Stimulated activated memory B cell treated with anti-CD40 and anti-IgM and Interleukin-4, amounts not matched to agents 10 μg/mL and 1 μg/mL and 100 μg/mL, for 72 hours (primary cell): ENCODE data around the gene RRAS2.
"Not testable (repeated sequence)": the region's sequence is repeated elsewhere in the genome, so short reads cannot be mapped to it uniquely, and the experiment has no call there.

ENCODE experiments used
- ATAC-seq: fragments of 150-1000 bp; cut with Tn5 transposase; 2 replicates; pipeline ENCODE4 v1.10.0; 2021
- H3K27ac Mint-ChIP-seq: one replicate; pipeline ENCODE4 v1.8.0; 2022; ENCODE audit warnings: mild to moderate bottlenecking, mixed read lengths
- H3K27me3 Mint-ChIP-seq: one replicate; pipeline ENCODE4 v1.8.0; 2022; ENCODE audit warnings: mixed read lengths
- H3K36me3 Mint-ChIP-seq: one replicate; pipeline ENCODE4 v1.8.0; 2022; ENCODE audit warnings: mixed read lengths
- H3K4me1 Mint-ChIP-seq: one replicate; pipeline ENCODE4 v1.8.0; 2022; ENCODE audit warnings: mixed read lengths
- H3K4me3 Mint-ChIP-seq: one replicate; pipeline ENCODE4 v1.8.0; 2022; ENCODE audit warnings: mild to moderate bottlenecking, moderate library complexity, mixed read lengths
- H3K9me3 Mint-ChIP-seq: one replicate; pipeline ENCODE4 v1.8.0; 2022; ENCODE audit warnings: mixed read lengths

Gene RRAS2

DNA sequence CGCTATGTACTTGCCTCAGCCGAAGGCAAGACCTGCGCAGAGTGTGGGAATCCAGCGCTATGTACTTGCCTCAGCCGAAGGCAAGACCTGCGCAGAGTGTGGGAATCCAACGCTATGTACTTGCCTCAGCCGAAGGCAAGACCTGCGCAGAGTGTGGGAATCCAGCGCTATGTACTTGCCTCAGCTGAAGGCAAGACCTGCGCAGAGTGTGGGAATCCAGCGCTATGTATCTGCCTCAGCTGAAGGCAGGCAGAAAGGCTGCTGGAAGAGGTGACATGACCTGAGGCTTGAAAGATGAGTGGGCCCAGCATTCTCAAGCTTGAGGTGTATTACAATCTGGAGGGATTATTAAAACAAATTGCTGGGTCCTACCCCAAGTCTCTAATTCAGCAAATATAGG lies 106.5 kb downstream of the RRAS2 start:
- Mint-ChIP-seq H3K27me3 (peaks cover 20% of the 10 kb centered on the region), H3K4me1 (peaks cover 17% of the 10 kb centered on the region)
- not testable (repeated sequence) for H3K36me3 Mint-ChIP-seq, H3K9me3 Mint-ChIP-seq, ATAC-seq, H3K27ac Mint-ChIP-seq, H3K4me3 Mint-ChIP-seq

DNA sequence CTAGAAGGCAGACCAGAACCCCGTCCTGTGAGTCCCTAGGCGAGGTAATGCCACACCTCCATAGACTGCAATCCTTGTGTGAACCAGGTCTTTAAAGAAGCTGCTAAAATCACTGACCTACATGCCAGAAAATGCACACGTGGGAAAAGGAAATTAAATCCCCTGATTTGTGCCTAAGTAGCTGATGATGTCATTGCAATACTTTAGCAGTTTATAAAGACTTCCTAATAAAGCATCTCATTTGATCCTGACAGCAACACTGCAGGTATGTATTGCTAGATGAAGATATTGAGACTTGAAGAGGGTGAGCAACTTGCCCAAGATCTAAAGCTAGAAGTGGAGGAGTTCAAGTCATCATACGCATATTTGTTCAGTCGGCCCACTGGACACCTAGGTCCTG lies 107.2 kb downstream of the RRAS2 start:
- H3K27me3 Mint-ChIP-seq, result peaks cover 27% of the 10 kb centered on the region
- H3K9me3 Mint-ChIP-seq, result no peaks in the 10 kb centered on the region
- no peak overlapping the region for H3K27ac Mint-ChIP-seq
- no peaks in the 10 kb centered on the region for H3K36me3 Mint-ChIP-seq
- H3K4me3 Mint-ChIP-seq, result no peak overlapping the region
- H3K4me1 Mint-ChIP-seq, result peaks cover 17% of the 10 kb centered on the region
- no peak for ATAC-seq

DNA sequence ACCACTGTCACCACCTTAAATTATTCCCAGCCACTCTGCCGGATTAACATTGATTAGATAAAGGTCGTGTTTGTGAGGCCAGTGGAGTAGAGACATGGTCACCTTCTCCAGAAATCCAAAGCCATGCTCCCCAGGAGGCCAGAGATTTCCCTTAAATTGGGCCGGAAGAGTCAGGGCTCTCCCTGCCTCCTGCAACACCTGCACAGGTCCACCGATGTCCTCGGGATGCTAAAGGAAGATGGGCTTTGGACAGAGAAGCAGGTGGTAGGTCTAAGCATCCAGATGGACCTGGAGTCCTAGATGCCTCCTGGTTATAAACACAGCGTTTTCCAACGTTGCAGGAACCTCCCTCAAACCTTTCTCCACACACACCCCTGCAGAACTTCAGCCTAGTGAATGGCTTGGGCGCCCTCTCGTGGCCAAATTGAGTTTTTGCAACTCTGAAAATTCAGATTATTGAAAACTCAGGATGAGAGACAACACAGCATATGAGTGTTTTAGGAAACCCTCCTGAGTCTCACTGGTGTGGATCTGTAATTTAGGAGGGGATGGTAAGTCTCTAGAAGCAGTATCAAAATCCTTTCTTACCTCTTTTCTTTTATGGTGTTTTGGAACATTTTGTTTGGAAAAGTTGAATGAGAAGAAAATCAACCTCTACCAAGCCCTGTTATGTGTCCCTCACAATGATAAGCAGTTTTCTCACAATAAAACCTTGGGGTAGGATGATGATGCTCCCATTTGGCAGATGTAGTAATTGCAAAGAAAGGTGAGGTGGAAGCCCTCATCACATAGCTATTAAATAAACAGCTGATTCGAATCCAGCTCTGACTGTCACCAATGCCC lies 109.6 kb downstream of the RRAS2 start:
- ATAC-seq, result peak; percentile 54
- no peaks in the 10 kb centered on the region for H3K9me3 Mint-ChIP-seq
- peaks cover 20% of the 10 kb centered on the region for H3K27me3 Mint-ChIP-seq
- no peak overlapping the region for H3K27ac Mint-ChIP-seq
- H3K4me3 Mint-ChIP-seq, result peak overlapping the region; percentile 15
- H3K4me1 Mint-ChIP-seq, result peaks cover 17% of the 10 kb centered on the region
- H3K36me3 Mint-ChIP-seq, result no peaks in the 10 kb centered on the region

DNA sequence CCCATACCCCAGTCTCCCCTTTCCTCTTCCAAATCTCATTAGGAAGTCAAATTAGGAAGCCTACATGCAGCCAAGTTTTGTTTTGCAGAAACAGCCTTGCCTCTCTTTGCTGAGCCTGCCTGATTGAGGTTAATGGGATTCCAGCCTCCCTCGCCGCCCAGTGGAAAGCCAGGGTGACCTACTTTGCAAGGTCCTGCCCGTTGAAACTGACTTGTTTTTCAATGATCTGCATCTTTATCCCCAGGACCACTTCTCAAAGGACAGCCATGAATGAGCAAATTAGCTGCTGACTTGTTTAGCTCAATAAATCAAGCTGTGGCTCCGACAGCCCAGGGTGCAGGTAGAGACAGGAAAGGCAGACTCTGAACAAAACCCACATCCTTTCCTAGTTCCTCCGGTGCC lies 110.4 kb downstream of the RRAS2 start:
- Mint-ChIP-seq H3K9me3 (no peaks in the 10 kb centered on the region), H3K4me1 (peaks cover 17% of the 10 kb centered on the region), H3K36me3 (no peaks in the 10 kb centered on the region), H3K4me3 (no peak overlapping the region), H3K27ac (no peak overlapping the region), H3K27me3 (peaks cover 14% of the 10 kb centered on the region)
- ATAC-seq, result no peak

DNA sequence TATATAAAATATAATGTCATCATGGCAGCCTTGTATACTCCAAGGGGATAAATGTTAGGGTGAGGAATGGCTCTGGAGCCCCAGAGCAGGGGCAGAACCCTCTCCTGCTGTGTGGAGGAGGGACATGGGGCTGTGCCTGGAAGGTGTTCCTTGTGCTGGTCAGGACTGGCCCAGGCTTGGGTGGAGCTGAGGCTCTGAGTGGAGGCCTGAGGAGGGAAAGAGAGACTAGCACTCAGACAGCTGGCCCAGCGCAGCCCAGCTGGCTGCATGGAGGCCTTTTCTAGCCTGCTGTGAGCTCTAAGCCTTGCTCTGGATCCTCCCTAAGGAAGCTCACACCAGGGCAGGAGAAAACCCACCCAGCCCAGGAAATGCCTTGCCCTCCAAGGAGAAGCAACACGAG lies 113.5 kb downstream of the RRAS2 start:
- H3K27me3 Mint-ChIP-seq, result peaks cover 14% of the 10 kb centered on the region
- H3K9me3 Mint-ChIP-seq, result no peaks in the 10 kb centered on the region
- no peak overlapping the region for H3K27ac Mint-ChIP-seq
- ATAC-seq, result peak; percentile 40
- H3K4me3 Mint-ChIP-seq, result no peak overlapping the region
- peaks cover 17% of the 10 kb centered on the region for H3K4me1 Mint-ChIP-seq
- no peaks in the 10 kb centered on the region for H3K36me3 Mint-ChIP-seq

DNA sequence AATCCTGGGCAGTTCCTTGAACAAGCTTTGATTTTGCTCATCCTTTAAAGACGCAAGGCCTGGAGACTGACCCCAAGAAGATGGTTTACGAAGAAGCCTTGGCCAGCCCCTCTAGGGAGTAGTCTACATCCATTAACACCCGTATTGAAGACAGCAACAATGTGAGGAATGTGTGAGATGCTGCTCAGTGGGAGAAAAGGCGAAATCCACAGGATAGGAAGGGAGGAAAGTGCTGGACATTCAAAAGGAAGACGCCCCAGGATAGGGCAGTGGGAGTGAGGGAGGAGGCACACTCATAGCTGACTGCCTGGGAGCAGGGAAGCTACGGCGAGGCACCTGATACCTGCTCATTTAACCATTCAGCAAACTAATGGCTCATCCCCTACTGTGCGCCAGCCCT lies 114.1 kb downstream of the RRAS2 start:
- Mint-ChIP-seq H3K9me3 (no peaks in the 10 kb centered on the region), H3K27ac (no peak overlapping the region)

DNA sequence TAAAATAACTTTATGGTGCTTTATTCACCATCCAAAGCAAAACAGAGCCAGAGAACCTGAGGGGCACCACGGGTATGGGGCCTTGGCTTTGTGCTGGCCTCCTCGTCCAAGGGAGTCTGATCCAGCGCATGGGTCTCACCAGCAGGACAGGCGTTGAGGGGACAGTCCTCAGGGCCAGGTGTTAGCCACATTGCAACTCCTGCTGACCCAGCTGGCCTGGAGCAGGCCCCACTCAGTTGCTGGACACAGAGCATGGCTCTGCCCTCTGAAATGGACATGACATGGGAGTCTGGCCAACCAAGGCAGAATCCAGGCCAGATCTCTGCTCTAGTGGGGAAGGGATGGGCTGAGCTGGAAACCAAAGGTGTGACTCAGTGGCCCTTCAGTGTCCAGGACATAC lies 116.2 kb downstream of the RRAS2 start:
- Mint-ChIP-seq H3K9me3 (no peaks in the 10 kb centered on the region), H3K27me3 (peaks cover 9% of the 10 kb centered on the region), H3K27ac (no peak overlapping the region), H3K4me1 (peaks cover 13% of the 10 kb centered on the region), H3K36me3 (no peaks in the 10 kb centered on the region), H3K4me3 (no peak overlapping the region)
- ATAC-seq, result no peak

More for the DNA sequence above, 114.1 kb downstream of the RRAS2 start:
- peaks cover 14% of the 10 kb centered on the region for H3K27me3 Mint-ChIP-seq
- H3K4me1 Mint-ChIP-seq, result peaks cover 17% of the 10 kb centered on the region
- H3K4me3 Mint-ChIP-seq, result no peak overlapping the region
- H3K36me3 Mint-ChIP-seq, result no peaks in the 10 kb centered on the region
- no peak for ATAC-seq

DNA sequence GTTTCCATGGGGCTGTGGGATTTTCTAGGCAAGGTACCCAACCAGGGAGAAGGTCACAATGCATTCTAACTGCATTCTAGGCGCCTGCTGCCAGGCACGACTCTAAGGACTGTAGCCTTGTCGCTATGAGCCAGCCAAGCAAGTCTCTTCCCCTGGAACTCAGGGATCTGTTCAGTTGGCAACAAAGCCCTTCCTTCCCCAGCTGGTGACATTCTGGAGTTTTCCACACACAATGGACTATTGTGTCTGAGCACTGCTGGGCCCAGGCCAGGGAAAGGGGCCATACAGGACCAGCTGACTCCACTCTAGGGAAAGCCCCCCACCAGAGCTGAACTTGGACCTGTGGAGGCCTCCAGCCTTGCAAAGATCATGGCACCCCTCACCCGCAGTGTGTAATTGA lies 116.8 kb downstream of the RRAS2 start:
- Mint-ChIP-seq H3K27me3 (peaks cover 4% of the 10 kb centered on the region), H3K9me3 (no peaks in the 10 kb centered on the region), H3K4me1 (peaks cover 16% of the 10 kb centered on the region), H3K36me3 (no peaks in the 10 kb centered on the region), H3K27ac (no peak overlapping the region), H3K4me3 (no peak overlapping the region)
- ATAC-seq, result no peak

DNA sequence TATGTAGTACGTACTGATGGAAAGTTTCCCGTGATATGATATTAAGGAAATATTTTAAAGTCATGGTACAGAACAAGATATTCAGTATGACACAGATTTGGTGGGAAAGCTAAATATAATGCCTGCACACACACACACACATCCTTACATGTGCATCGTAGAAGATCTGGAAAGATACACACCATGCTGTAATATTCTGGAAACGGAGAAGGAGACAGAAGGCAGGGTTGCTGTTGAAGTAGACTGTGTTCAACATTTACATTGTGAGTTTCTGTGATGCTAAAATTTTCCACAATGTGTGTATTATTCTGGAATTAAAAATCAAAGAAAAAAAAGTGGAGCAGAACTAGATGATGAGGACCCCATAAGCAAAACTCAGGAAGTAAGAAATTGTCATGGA lies 118.0 kb downstream of the RRAS2 start:
- no peaks in the 10 kb centered on the region for H3K27me3 Mint-ChIP-seq
- no peak overlapping the region for H3K27ac Mint-ChIP-seq
- no peaks in the 10 kb centered on the region for H3K36me3 Mint-ChIP-seq
- ATAC-seq, result no peak
- no peaks in the 10 kb centered on the region for H3K9me3 Mint-ChIP-seq
- H3K4me1 Mint-ChIP-seq, result peaks cover 28% of the 10 kb centered on the region
- H3K4me3 Mint-ChIP-seq, result no peak overlapping the region

DNA sequence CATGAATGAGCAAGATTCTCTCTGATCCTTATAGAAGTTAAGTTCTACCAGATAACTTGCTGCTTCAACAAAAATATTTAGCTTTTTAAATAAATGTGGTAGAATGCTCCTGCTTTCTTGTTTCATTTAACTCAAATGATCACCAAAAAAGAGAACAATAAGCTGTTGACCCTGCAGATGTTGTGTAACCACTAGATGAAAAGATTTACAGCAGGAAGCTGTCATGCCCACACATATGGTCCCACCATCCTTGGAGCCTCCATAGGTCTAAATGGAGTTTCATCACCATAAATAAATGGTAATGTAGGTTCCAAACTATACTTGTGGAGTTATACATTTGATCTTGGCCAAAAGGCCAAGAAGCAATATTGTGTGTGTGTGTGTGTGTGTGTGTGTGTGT lies 118.8 kb downstream of the RRAS2 start:
- ATAC-seq, result no peak
- no peaks in the 10 kb centered on the region for H3K9me3 Mint-ChIP-seq
- H3K27ac Mint-ChIP-seq, result no peak overlapping the region
- peaks cover 33% of the 10 kb centered on the region for H3K4me1 Mint-ChIP-seq
- no peaks in the 10 kb centered on the region for H3K27me3 Mint-ChIP-seq
- H3K36me3 Mint-ChIP-seq, result no peaks in the 10 kb centered on the region
- no peak overlapping the region for H3K4me3 Mint-ChIP-seq

DNA sequence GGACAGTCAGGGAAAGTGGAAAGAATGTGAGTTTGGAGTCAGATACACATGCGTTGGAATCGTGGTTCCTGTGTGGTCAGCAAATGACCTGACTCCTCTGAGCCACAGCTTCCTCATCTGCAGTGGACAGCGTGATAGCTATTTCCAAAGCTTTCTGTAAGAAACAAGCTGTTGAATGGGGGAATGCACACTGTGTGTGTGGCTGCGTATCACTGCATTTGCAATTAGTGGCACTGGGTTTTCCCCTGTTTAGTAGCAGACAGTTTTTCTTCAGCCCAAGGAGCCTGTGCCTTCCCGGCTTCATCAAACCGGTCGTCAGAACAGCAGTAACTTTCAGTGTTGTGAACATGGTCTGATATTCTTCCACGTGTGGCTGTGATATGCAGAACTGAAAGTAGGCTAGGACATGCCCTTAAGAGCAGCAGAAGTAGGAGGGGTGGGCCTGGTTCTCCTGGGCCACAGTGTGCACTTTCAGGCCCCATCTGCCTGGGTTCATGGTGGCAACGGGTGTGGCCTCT lies 121.5 kb downstream of the RRAS2 start:
- ATAC-seq, result peak; percentile 98
- Mint-ChIP-seq H3K27ac (peak overlapping the region; percentile 72), H3K27me3 (peaks cover 8% of the 10 kb centered on the region), H3K4me3 (peak overlapping the region; percentile 29), H3K9me3 (no peaks in the 10 kb centered on the region), H3K36me3 (no peaks in the 10 kb centered on the region), H3K4me1 (peaks cover 33% of the 10 kb centered on the region)

DNA sequence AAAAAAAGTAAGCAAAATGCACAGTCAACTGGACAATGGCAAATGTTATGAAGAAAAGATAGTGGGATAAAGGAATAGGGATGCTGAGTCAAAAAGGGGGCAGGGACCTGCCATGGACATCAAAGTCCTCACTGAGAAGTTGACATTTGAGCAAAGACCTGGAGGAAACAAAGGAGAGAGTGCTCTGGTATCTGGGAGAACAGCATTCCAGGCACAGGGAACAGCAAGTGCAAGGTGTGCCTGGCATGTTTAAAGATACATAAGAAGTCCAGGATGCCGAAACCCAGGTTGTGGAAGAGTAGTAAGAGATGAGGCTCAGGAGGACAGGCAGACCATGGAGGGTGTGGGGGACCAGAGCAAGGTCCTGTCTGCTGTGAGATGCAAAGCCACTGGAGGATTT lies 123.3 kb downstream of the RRAS2 start:
- peak overlapping the region; percentile 72 for H3K27ac Mint-ChIP-seq
- H3K9me3 Mint-ChIP-seq, result no peaks in the 10 kb centered on the region

DNA sequence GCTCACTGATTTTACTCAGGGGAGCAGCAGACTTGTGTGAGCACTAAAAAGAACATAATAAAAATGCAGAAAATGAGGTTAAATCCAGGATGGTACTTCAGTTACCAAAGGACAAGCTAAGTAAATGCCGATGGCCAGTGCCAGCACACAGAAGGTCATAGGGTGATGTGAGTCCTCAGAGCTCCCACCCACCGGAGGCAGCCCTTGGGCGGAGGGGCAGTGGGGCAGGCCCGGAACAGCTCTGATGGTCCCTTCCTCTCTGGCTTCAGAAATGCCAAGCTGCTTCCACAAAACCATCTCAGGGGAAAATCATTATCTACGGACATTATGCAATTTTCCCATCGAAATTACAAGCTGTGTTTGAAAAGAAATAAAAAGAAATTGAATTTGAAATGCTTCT lies 124.5 kb downstream of the RRAS2 start:
- H3K27me3 Mint-ChIP-seq, result peaks cover 33% of the 10 kb centered on the region
- H3K9me3 Mint-ChIP-seq, result no peaks in the 10 kb centered on the region
- H3K36me3 Mint-ChIP-seq, result no peaks in the 10 kb centered on the region
- no peak overlapping the region for H3K27ac Mint-ChIP-seq
- ATAC-seq, result no peak
- no peak overlapping the region for H3K4me3 Mint-ChIP-seq
- peaks cover 33% of the 10 kb centered on the region for H3K4me1 Mint-ChIP-seq

More for the DNA sequence above, 123.3 kb downstream of the RRAS2 start:
- H3K4me3 Mint-ChIP-seq, result no peak overlapping the region
- peaks cover 33% of the 10 kb centered on the region for H3K4me1 Mint-ChIP-seq
- ATAC-seq, result no peak
- no peaks in the 10 kb centered on the region for H3K36me3 Mint-ChIP-seq
- peaks cover 26% of the 10 kb centered on the region for H3K27me3 Mint-ChIP-seq

DNA sequence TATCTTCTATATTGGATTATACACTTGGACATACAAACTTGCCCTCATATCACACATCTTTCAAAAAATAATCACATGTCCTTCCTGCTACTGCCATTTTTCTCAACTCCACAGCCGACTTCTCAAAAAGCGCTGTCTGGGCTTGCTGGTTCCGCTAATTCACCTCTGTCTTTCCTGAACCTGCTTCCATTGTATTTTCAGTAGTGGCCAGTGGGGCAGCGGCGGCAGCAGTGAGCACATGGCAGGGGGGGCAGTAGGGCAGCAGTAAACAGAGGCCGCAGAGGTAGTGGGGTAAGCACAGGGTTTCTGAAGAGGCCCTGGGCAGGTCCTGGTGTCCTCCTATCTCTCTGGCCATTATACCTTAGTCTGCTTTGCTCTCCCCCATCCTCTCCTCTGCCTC lies 126.3 kb downstream of the RRAS2 start:
- Mint-ChIP-seq H3K27me3 (peaks cover 33% of the 10 kb centered on the region), H3K4me1 (peaks cover 22% of the 10 kb centered on the region), H3K36me3 (no peaks in the 10 kb centered on the region), H3K4me3 (no peak overlapping the region), H3K9me3 (no peaks in the 10 kb centered on the region), H3K27ac (no peak overlapping the region)
- ATAC-seq, result no peak

DNA sequence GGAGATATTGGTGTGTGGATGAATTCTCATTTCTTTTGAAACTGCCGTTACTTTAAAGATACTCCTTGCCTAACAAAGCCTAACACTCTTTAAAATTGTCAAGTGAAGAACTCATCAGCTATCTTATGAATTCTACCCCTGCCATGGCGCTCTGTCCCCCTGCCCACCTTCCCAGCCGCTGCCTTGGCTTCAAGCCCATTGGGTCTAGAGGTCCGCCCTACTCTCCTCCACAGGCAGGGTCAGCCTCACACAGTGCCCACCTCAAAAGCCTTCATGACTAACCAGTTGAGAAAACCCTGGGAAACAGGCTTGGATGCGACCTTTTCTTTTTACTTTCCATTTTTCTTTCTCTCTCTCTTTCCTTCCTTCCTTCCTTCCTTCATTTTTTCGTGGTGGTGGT lies 128.6 kb downstream of the RRAS2 start:
- Mint-ChIP-seq H3K4me1 (no peaks in the 10 kb centered on the region), H3K9me3 (peaks cover 3% of the 10 kb centered on the region), H3K27ac (no peak overlapping the region), H3K36me3 (no peaks in the 10 kb centered on the region), H3K4me3 (no peak overlapping the region), H3K27me3 (peaks cover 33% of the 10 kb centered on the region)
- ATAC-seq, result no peak

DNA sequence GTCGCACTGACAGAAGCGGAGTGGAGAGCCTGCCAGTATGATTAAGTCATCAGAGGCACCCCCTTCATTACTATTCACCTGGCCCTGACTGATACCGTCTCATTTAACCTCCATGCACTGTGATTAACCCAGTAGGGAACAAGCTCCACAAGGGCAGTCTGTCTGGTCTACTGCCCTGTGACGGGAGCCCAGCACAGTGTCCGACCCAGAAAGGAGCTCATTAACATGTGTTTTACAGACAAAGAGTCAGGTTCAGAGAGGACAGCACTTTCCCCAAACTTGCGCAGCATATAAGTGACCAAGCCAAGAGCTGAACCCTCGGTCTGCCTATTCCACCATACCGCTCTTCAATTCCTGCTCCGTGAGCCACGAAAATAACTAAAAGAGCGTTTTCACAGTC lies 129.5 kb downstream of the RRAS2 start:
- ATAC-seq, result no peak
- no peak overlapping the region for H3K27ac Mint-ChIP-seq
- no peaks in the 10 kb centered on the region for H3K36me3 Mint-ChIP-seq
- peaks cover 33% of the 10 kb centered on the region for H3K27me3 Mint-ChIP-seq
- peaks cover 3% of the 10 kb centered on the region for H3K9me3 Mint-ChIP-seq
- H3K4me3 Mint-ChIP-seq, result no peak overlapping the region
- H3K4me1 Mint-ChIP-seq, result peaks cover 3% of the 10 kb centered on the region
